ENCODE measurements around the gene HMHB1. TPM values are rescaled to one million over a fixed set of nuclear protein-coding genes. Genes with fewer than 3 reads are reported as not detected.

Gene HMHB1
- total and polyA plus RNA-seq, 7 donors: not detected

DNA sequence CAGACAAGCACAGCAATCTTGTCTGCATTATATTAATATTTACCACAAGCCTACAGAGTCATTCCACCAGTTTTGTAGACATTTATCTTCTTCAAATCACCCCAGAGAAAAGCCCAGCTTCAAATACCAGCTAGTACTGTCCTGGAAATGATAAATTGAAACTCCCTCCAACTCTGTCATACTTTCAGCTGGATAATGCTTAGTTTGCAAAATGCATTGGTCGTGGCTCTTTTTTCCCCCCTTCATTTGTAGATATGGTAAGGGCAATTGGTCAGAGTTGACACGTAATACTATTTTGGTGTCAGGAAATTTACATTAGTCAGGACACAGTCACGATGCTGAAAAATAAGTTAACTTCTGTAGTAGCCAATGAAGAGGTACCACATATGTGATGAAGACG lies 21.2 kb downstream of the HMHB1 start:
- WGBS, 3 donors: 67 to 85% (median 73%) methylated on average over 4 of the region's 4 CpGs
- no peak for DNase-seq
- H3K36me3 ChIP-seq (ENCODE audit: insufficient read depth in 1 of 2, low read depth in 1 of 2): no peaks in the 10 kb centered on the region
- H3K4me3 ChIP-seq: no peak overlapping the region
- no peak overlapping the region for H3K27ac ChIP-seq
- ATAC-seq: no peak
- no peaks in the 10 kb centered on the region for H3K27me3 ChIP-seq (ENCODE audit: insufficient read depth in 3 of 3, low read length in 2 of 3)
- no peaks in the 10 kb centered on the region for H3K9me3 ChIP-seq
- intact Hi-C loops (cut with DNase I): no loop called here
- H3K4me1 ChIP-seq: no peaks in the 10 kb centered on the region
- TF ChIP-seq, protein P1, sequence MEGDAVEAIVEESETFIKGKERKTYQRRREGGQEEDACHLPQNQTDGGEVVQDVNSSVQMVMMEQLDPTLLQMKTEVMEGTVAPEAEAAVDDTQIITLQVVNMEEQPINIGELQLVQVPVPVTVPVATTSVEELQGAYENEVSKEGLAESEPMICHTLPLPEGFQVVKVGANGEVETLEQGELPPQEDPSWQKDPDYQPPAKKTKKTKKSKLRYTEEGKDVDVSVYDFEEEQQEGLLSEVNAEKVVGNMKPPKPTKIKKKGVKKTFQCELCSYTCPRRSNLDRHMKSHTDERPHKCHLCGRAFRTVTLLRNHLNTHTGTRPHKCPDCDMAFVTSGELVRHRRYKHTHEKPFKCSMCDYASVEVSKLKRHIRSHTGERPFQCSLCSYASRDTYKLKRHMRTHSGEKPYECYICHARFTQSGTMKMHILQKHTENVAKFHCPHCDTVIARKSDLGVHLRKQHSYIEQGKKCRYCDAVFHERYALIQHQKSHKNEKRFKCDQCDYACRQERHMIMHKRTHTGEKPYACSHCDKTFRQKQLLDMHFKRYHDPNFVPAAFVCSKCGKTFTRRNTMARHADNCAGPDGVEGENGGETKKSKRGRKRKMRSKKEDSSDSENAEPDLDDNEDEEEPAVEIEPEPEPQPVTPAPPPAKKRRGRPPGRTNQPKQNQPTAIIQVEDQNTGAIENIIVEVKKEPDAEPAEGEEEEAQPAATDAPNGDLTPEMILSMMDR (IDR thresholded peaks at IDR 0.05): no peak

DNA sequence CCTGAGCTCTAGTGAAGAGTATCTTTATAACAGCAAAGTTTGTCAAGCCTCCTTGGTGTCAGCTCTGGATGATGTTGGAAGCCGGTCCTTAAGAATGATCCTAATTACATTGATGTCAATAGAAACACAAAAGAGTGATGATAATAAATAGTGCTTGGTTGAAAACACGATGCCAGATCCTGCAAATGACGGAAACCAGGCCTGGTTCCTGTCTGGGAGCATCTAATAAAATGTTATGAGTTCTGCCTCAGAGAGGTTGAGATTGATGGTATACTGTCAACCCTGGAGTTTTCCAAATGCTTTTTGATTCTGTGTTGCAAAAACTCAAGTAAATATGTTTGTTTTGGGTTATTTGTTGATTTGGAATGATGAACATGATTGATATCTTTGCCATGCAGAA lies 23.3 kb downstream of the HMHB1 start:
- 94 to 97% (median 96%) methylated on average over 3 of the region's 3 CpGs for WGBS, 3 donors
- DNase-seq: no peak
- intact Hi-C loops (cut with DNase I): no loop called here
- H3K4me3 ChIP-seq: no peak overlapping the region
- TF ChIP-seq, protein P1 (IDR thresholded peaks at IDR 0.05): no peak
- no peaks in the 10 kb centered on the region for H3K9me3 ChIP-seq
- no peak for ATAC-seq
- no peaks in the 10 kb centered on the region for H3K4me1 ChIP-seq
- no peaks in the 10 kb centered on the region for H3K36me3 ChIP-seq (ENCODE audit: insufficient read depth in 1 of 2, low read depth in 1 of 2)
- no peak overlapping the region for H3K27ac ChIP-seq
- H3K27me3 ChIP-seq (ENCODE audit: insufficient read depth in 3 of 3, low read length in 2 of 3): peaks cover 0 to 2% (median 0%) of the 10 kb centered on the region in 3 donors

DNA sequence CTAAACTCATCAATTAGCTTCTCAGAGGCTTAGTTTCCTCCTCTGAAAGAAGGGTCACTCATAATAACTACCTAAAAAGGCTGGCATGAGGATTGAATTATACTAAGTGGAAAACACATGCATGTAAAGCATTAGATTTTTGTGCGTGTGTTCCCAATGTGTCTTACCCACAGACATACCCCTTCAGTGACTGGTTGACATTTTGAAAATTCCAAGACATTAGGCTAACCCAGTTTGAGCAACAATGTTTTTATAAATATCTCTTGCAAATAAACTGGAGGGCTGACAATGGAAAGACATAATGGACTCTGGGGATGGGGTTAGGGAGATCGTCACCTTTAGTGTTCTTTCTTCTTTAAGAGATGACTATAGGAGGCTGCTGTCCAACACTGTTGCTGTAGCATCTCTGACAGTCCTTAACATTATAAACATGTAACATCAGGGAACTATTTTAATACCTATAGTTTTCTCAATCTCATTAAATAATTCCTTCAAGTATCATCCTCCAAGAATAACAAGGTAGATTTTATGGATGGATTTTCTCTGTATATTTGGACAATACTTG lies 24.3 kb downstream of the HMHB1 start:
- Histone ChIP-seq H3K27me3 (ENCODE audit: insufficient read depth in 3 of 3, low read length in 2 of 3) (peaks cover 0 to 2% (median 0%) of the 10 kb centered on the region in 3 donors), H3K9me3 (no peaks in the 10 kb centered on the region), H3K4me3 (no peak overlapping the region), H3K4me1 (no peaks in the 10 kb centered on the region), H3K27ac (no peak overlapping the region), H3K36me3 (ENCODE audit: insufficient read depth in 1 of 2, low read depth in 1 of 2) (no peaks in the 10 kb centered on the region)
- whole genome bisulfite sequencing, 3 donors: 74 to 91% (median 87%) methylated on average over 2 of the region's 2 CpGs
- no peak for ATAC-seq
- intact Hi-C loops (cut with DNase I): no loop called here
- DNase-seq: no peak
- TF ChIP-seq, protein P1 (IDR thresholded peaks at IDR 0.05): no peak

DNA sequence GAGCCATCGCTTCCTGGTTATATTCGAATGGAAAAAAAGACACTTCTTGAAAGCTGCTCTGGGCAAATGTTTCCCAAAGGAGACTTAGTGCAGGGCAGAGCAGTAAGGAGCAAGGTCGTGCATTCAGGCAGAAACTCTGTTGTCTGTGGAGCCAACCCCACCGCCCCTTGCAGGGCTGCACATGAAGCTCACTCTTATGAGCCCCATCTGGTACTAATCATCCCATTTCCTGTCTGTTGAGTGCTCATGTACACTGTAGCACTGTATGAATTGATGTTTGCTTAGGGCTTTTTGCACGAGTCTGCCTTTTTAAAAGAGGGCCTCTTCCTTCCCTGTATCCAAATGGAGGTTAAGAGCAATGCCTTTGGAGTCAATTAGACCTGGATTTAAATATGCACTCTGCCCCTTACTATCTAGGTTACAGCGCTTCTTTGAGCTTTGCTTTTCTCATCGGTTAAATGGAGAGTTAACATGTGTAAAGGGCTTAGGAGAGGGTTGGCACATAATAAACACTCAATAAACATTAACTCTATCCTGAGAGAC lies 25.4 kb downstream of the HMHB1 start:
- no peak for ATAC-seq
- 64 to 80% (median 74%) methylated on average over 7 of the region's 7 CpGs for WGBS, 3 donors
- no peaks in the 10 kb centered on the region for H3K36me3 ChIP-seq (ENCODE audit: insufficient read depth in 1 of 2, low read depth in 1 of 2)
- TF ChIP-seq, protein P1 (IDR thresholded peaks at IDR 0.05): no peak
- intact Hi-C loops (cut with DNase I): no loop called here
- no peaks in the 10 kb centered on the region for H3K9me3 ChIP-seq
- no peak for DNase-seq
- H3K4me3 ChIP-seq: no peak overlapping the region
- H3K27ac ChIP-seq: no peak overlapping the region
- no peaks in the 10 kb centered on the region for H3K4me1 ChIP-seq
- H3K27me3 ChIP-seq (ENCODE audit: insufficient read depth in 3 of 3, low read length in 2 of 3): peaks cover 0 to 2% (median 0%) of the 10 kb centered on the region in 3 donors

DNA sequence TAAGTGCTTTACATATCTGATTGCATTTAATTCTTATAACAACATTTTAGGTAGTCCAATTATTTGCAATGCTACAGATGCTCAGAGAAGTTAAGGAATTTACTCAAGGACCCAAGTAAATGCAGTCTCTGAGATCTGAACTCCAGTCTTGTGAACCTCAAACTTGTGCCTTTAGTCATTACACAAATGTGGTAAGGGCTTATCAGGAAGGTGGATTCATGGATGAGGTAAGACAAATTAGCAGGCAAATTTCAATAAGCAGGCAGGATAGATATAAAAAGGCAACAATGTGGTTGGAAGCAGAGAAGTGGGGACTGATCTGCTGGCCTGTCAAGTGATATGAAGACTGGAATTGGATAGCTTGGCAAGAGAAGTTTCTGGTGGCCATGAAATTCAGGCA lies 29.5 kb downstream of the HMHB1 start:
- DNase-seq (no peak), ATAC-seq (no peak)
- H3K36me3 ChIP-seq (ENCODE audit: insufficient read depth in 1 of 2, low read depth in 1 of 2): no peaks in the 10 kb centered on the region
- H3K27me3 ChIP-seq (ENCODE audit: insufficient read depth in 3 of 3, low read length in 2 of 3): peaks cover 0 to 3% (median 2%) of the 10 kb centered on the region in 3 donors
- no peaks in the 10 kb centered on the region for H3K4me1 ChIP-seq
- H3K9me3 ChIP-seq: no peaks in the 10 kb centered on the region
- no peak overlapping the region for H3K27ac ChIP-seq
- no peak overlapping the region for H3K4me3 ChIP-seq
- TF ChIP-seq, protein P1 (IDR thresholded peaks at IDR 0.05): no peak
- intact Hi-C loops (cut with DNase I): no loop called here

Measured in psoas muscle (tissue), 8 donors.